Measurements from ENCODE around the gene MARVELD1.

- no peak for TF ChIP-seq CTCF (conservative IDR thresholded peaks at IDR 0.05; ENCODE audit: low read depth, low read length)
- no peak for TF ChIP-seq EZH2 (IDR thresholded peaks at IDR 0.05; ENCODE audit: low read length, unreplicated experiment)
- TF ChIP-seq EZH2phosphoT487 (IDR thresholded peaks at IDR 0.05; ENCODE audit: borderline replicate concordance, low read length) = no peak
Observed at GRCh38 chr10:97711640-97712572, 1.6 kb upstream of the MARVELD1 start.

Measured in PC-3 (cell line).